HG02852 (cell line): Measurements from ENCODE around the gene PHYHD1.
"Not testable (repeated sequence)": the region's sequence is repeated elsewhere in the genome, so short reads cannot be mapped to it uniquely, and the experiment has no call there.

Source experiments
- ATAC-seq: cut with Tn5 transposase; IDR thresholded peaks from one replicate; pipeline ENCODE4 v1.9.1; 2021; ENCODE audit warnings: mild to moderate bottlenecking, moderate library complexity; ENCODE audit not compliant: unreplicated experiment

PHYHD1 gene

GRCh38 chr9:128919402-128920089 is 1.2 kb upstream of the PHYHD1 start:
- no peak for ATAC-seq

- no peak for ATAC-seq
Observed at GRCh38 chr9:128921881-128922763, 1.3 kb downstream of the PHYHD1 start.

- no peak for ATAC-seq
Observed at GRCh38 chr9:128923493-128923883, 2.7 kb downstream of the PHYHD1 start.

- ATAC-seq = no peak
Observed at GRCh38 chr9:128927731-128928411, 7.1 kb downstream of the PHYHD1 start.

- no peak for ATAC-seq
Observed at GRCh38 chr9:128928624-128929023, 7.8 kb downstream of the PHYHD1 start.

- ATAC-seq = no peak
Observed at GRCh38 chr9:128929560-128929959, 8.8 kb downstream of the PHYHD1 start.

GRCh38 chr9:128933731-128934130 is 12.9 kb downstream of the PHYHD1 start:
- ATAC-seq = no peak

- no peak for ATAC-seq
Observed at GRCh38 chr9:128936171-128936865, 15.5 kb downstream of the PHYHD1 start.

GRCh38 chr9:128937310-128938165 is 16.8 kb downstream of the PHYHD1 start:
- no peak for ATAC-seq

GRCh38 chr9:128940271-128940921 is 19.6 kb downstream of the PHYHD1 start:
- no peak for ATAC-seq

GRCh38 chr9:128940946-128941755 is 20.4 kb downstream of the PHYHD1 start:
- ATAC-seq = no peak

- no peak for ATAC-seq
Observed at GRCh38 chr9:128943832-128944620, 23.2 kb downstream of the PHYHD1 start.

- ATAC-seq = not testable (repeated sequence)
Observed at GRCh38 chr9:128944966-128945365, 24.2 kb downstream of the PHYHD1 start.

- no peak for ATAC-seq
Observed at GRCh38 chr9:128945798-128946501, 25.2 kb downstream of the PHYHD1 start.

GRCh38 chr9:128946571-128947276 is 25.9 kb downstream of the PHYHD1 start:
- ATAC-seq = no peak

GRCh38 chr9:128947277-128947526 is 26.4 kb downstream of the PHYHD1 start:
- no peak for ATAC-seq
